Astrocyte of the cerebellum (primary cell): ENCODE measurements around the gene FYB2.

Source experiments
- DNase-seq: peaks from one replicate; pipeline ENCODE4 v3.0.0-alpha.2; 2011; ENCODE audit warnings: low read depth
- H3K4me3 ChIP-seq: 2 replicates; pipeline ENCODE4 v1.5.1; 2011; ENCODE audit warnings: mild to moderate bottlenecking, low read depth, low read length, moderate library complexity
- CTCF ChIP-seq: IDR thresholded peaks from 2 replicates; pipeline ENCODE4 v1.5.1; 2012; ENCODE audit warnings: low read length, low read depth, moderate library complexity, mild to moderate bottlenecking; ENCODE audit errors: missing control alignments
- in situ Hi-C: cut with HindIII; loops from 2 replicates; pipeline ENCODE4 v1.10.0; 2017; ENCODE audit warnings: low sequenced_read_pairs

FYB2 gene

GRCh38 chr1:56850411-56850810, 31.2 kb upstream of the FYB2 start:
- in situ Hi-C loops = no loop called here
- no peak for DNase-seq
- TF ChIP-seq CTCF = no peak

GRCh38 chr1:56849750-56850149, 30.5 kb upstream of the FYB2 start:
- no peak for DNase-seq
- in situ Hi-C loops = loop anchor here (25.0 kb wide), 1 partner anchor 1813 kb away; no protein-coding TSS in a partner anchor
- TF ChIP-seq CTCF = no peak
- no peak overlapping the region for H3K4me3 ChIP-seq

More at GRCh38 chr1:56850411-56850810, 31.2 kb upstream of the FYB2 start:
- H3K4me3 ChIP-seq = no peak overlapping the region

- DNase-seq = no peak
- no peak for TF ChIP-seq CTCF
- in situ Hi-C loops = loop anchor here (25.0 kb wide), 1 partner anchor 1817 kb away; no protein-coding TSS in a partner anchor
- no peak overlapping the region for H3K4me3 ChIP-seq
These were observed 26.1 kb upstream of the FYB2 start for GRCh38 chr1:56845343-56845742.

- no peak overlapping the region for H3K4me3 ChIP-seq
- in situ Hi-C loops = loop anchor here (25.0 kb wide), 1 partner anchor 1818 kb away; no protein-coding TSS in a partner anchor
- no peak for DNase-seq
- no peak for TF ChIP-seq CTCF
These were observed 25.4 kb upstream of the FYB2 start for GRCh38 chr1:56844545-56845136.

- no peak for TF ChIP-seq CTCF
- no peak for DNase-seq
- H3K4me3 ChIP-seq = no peak overlapping the region
- in situ Hi-C loops = loop anchor here (25.0 kb wide), 1 partner anchor 1819 kb away; no protein-coding TSS in a partner anchor
These were observed 24.3 kb upstream of the FYB2 start for GRCh38 chr1:56843544-56843943.

- no peak overlapping the region for H3K4me3 ChIP-seq
- no peak for TF ChIP-seq CTCF
- no peak for DNase-seq
- in situ Hi-C loops = loop anchor here (25.0 kb wide), 1 partner anchor 1824 kb away; no protein-coding TSS in a partner anchor
These were observed 19.6 kb upstream of the FYB2 start for GRCh38 chr1:56838759-56839158.
